HEK293 (cell line): ENCODE results near the gene YPEL1.

ENCODE experiments used
- ATF2 ChIP-seq: fragments of 450-650 bp; formaldehyde crosslinking; IDR thresholded peaks from 2 replicates; pipeline ENCODE4 v1.5.1; 2016; ENCODE audit warnings: missing biosample characterization, missing genetic modification characterization, low read depth
- CTCF ChIP-seq: fragments of 450-650 bp; formaldehyde crosslinking; IDR thresholded peaks from 2 replicates; pipeline ENCODE4 v1.5.1; 2016; ENCODE audit warnings: missing biosample characterization, missing genetic modification characterization
- GLI4 ChIP-seq: fragments of 450-650 bp; formaldehyde crosslinking; IDR thresholded peaks from 2 replicates; pipeline ENCODE4 v1.5.1; 2016; ENCODE audit warnings: missing biosample characterization, missing genetic modification characterization
- REST ChIP-seq: fragments of 450-650 bp; formaldehyde crosslinking; IDR thresholded peaks from 2 replicates; pipeline ENCODE4 v1.5.1; 2016; ENCODE audit warnings: missing biosample characterization, missing genetic modification characterization
- YY1 ChIP-seq: fragments of 450-650 bp; formaldehyde crosslinking; IDR thresholded peaks from 2 replicates; pipeline ENCODE4 v1.5.1; 2018; ENCODE audit warnings: missing biosample characterization, missing genetic modification characterization
- ZBTB11 ChIP-seq: fragments of 450-650 bp; formaldehyde crosslinking; conservative IDR thresholded peaks from 2 replicates; pipeline ENCODE4 v1.5.1; 2016; ENCODE audit warnings: low read depth, missing biosample characterization, missing genetic modification characterization
- ZNF248 ChIP-seq: fragments of 450-650 bp; formaldehyde crosslinking; IDR thresholded peaks from 2 replicates; pipeline ENCODE4 v1.5.1; 2017; ENCODE audit warnings: missing biosample characterization, missing genetic modification characterization
- ZNF274 ChIP-seq, 2 experiments: fragments of 200-500 bp in 1 of 2; fragments of 450-650 bp in 1 of 2; sonication (Bioruptor generic) in 1 of 2; formaldehyde crosslinking in 1 of 2; IDR thresholded peaks; 2 replicates each; pipeline versions ENCODE4 v1.5.1 to v1.6.1; 2014 to 2016; ENCODE audit warnings: borderline replicate concordance in 1 of 2, inconsistent platforms in 1 of 2, low read length in 1 of 2, missing biosample characterization in 1 of 2, missing genetic modification characterization in 1 of 2
- ZNF707 ChIP-seq: fragments of 450-650 bp; formaldehyde crosslinking; IDR thresholded peaks from 2 replicates; pipeline ENCODE4 v1.5.1; 2016; ENCODE audit warnings: missing biosample characterization, missing genetic modification characterization

- TF ChIP-seq ZNF707 (tag by site-specific recombination) (no peak), YY1 (tag by site-specific recombination) (no peak), CTCF (tag by site-specific recombination) (no peak), ATF2 (tag by site-specific recombination) (no peak), REST (tag by site-specific recombination) (no peak), ZBTB11 (tag by site-specific recombination) (no peak), ZNF248 (no peak), ZNF274 (IDR thresholded peaks at IDR 0.05; ENCODE audit: low read length) (no peak), ZNF274 (tag by site-specific recombination; IDR thresholded peaks at IDR 0.05; ENCODE audit: borderline replicate concordance) (no peak), GLI4 (tag by site-specific recombination) (no peak)
Measured at GRCh38 chr22:21703684-21704316, 31.8 kb downstream of the YPEL1 start.
